Thymus (tissue), 11 donors: ENCODE data around the gene RAB15. TPM values are rescaled to one million over a fixed set of nuclear protein-coding genes. Genes with fewer than 3 reads are reported as not detected.

Experiments
- DNase-seq, 9 donors: peaks; one replicate each; pipeline ENCODE4 v3.0.0-alpha.2; 2013; ENCODE audit warnings: low spot score in 9 of 9, low read depth in 6 of 9, missing footprints in 1 of 9
- H3K27ac ChIP-seq, 2 donors: one replicate each; pipeline ENCODE4 v1.5.1; 2013; ENCODE audit warnings: control low read depth in 1 of 2, low read depth in 1 of 2, low read length in 1 of 2, mild to moderate bottlenecking in 1 of 2, moderate library complexity in 1 of 2
- H3K27me3 ChIP-seq, 2 donors: one replicate each; pipeline ENCODE4 v1.5.1; 2013; ENCODE audit warnings: low read length in 1 of 2; ENCODE audit not compliant: control insufficient read depth in 2 of 2, insufficient read depth in 1 of 2
- H3K36me3 ChIP-seq, 2 donors: one replicate each; pipeline ENCODE4 v1.5.1; 2013; ENCODE audit warnings: low read length in 1 of 2, mild to moderate bottlenecking in 1 of 2, moderate library complexity in 1 of 2; ENCODE audit not compliant: control insufficient read depth in 2 of 2, insufficient read depth in 2 of 2
- H3K4me1 ChIP-seq, 2 donors: one replicate each; pipeline ENCODE4 v1.5.1; 2013; ENCODE audit warnings: low read length in 2 of 2; ENCODE audit not compliant: control insufficient read depth in 2 of 2, insufficient read depth in 2 of 2
- H3K4me3 ChIP-seq, 2 donors: one replicate each; pipeline ENCODE4 v1.5.1; 2013; ENCODE audit warnings: low read length in 2 of 2, control low read depth in 1 of 2, mild to moderate bottlenecking in 1 of 2
- H3K9me3 ChIP-seq, 2 donors: one replicate each; pipeline ENCODE4 v1.5.1; 2013; ENCODE audit warnings: low read length in 1 of 2, mild to moderate bottlenecking in 1 of 2; ENCODE audit not compliant: control insufficient read depth in 2 of 2, insufficient read depth in 1 of 2
- WGBS: extraction: QIAGEN DNeasy Blood & Tissue Kit; methylation state at CpG from one replicate; pipeline ENCODE4 v1.1.7; 2013; 5-methylcytosine and 5-hydroxymethylcytosine counted together
- polyA plus RNA-seq: library from polyadenylated mRNA; stranded (reverse); fragments of 200-250 nt; gene quantifications from one replicate; pipeline ENCODE4 v1.2.3, GENCODE V29; 2013
- total RNA-seq: library from RNA; stranded (reverse); fragments of 120-200 nt; gene quantifications from one replicate; pipeline ENCODE4 v1.2.4, GENCODE V29; 2013
- donor health status: healthy.

The RAB15 gene
- total and polyA plus RNA-seq, 2 donors = 6.8 to 8.8 TPM

GRCh38 chr14:64937821-64938193, 34.3 kb downstream of the RAB15 start:
- H3K4me3 ChIP-seq = no peak overlapping the region
- no peaks in the 10 kb centered on the region for H3K27me3 ChIP-seq
- H3K27ac ChIP-seq = no peak overlapping the region
- H3K4me1 ChIP-seq = peaks cover 0 to 7% of the 10 kb centered on the region in 2 donors
- 91% methylated on average over 1 of the region's 1 CpG for WGBS
- DNase-seq = no peak
- H3K9me3 ChIP-seq = no peaks in the 10 kb centered on the region
- H3K36me3 ChIP-seq = peaks cover 44 to 48% of the 10 kb centered on the region in 2 donors

GRCh38 chr14:64937171-64937820, 34.8 kb downstream of the RAB15 start:
- DNase-seq = no peak
- Histone ChIP-seq H3K4me1 (peaks cover 0 to 7% of the 10 kb centered on the region in 2 donors), H3K36me3 (peaks cover 42 to 53% of the 10 kb centered on the region in 2 donors), H3K9me3 (no peaks in the 10 kb centered on the region), H3K4me3 (no peak overlapping the region), H3K27me3 (no peaks in the 10 kb centered on the region), H3K27ac (peak overlapping the region in 1 of 2 donors; percentile 38)
- WGBS = 92% methylated on average over 1 of the region's 1 CpG

- Histone ChIP-seq H3K27me3 (no peaks in the 10 kb centered on the region), H3K4me1 (peaks cover 0 to 7% of the 10 kb centered on the region in 2 donors), H3K36me3 (peaks cover 33 to 65% of the 10 kb centered on the region in 2 donors), H3K9me3 (no peaks in the 10 kb centered on the region), H3K27ac (no peak overlapping the region), H3K4me3 (no peak overlapping the region)
- no peak for DNase-seq
- 83% methylated on average over 2 of the region's 2 CpGs for WGBS
Observed at GRCh38 chr14:64935508-64935907, 36.6 kb downstream of the RAB15 start.

GRCh38 chr14:64934338-64934929, 37.7 kb downstream of the RAB15 start:
- H3K4me1 ChIP-seq = peaks cover 5 to 14% of the 10 kb centered on the region in 2 donors
- H3K9me3 ChIP-seq = no peaks in the 10 kb centered on the region
- H3K27me3 ChIP-seq = no peaks in the 10 kb centered on the region
- WGBS = 91% methylated on average over 1 of the region's 1 CpG
- no peak overlapping the region for H3K27ac ChIP-seq
- no peak for DNase-seq
- no peak overlapping the region for H3K4me3 ChIP-seq
- H3K36me3 ChIP-seq = peaks cover 29 to 68% of the 10 kb centered on the region in 2 donors

GRCh38 chr14:64932231-64932630, 39.9 kb downstream of the RAB15 start:
- Histone ChIP-seq H3K9me3 (no peaks in the 10 kb centered on the region), H3K27me3 (no peaks in the 10 kb centered on the region), H3K4me1 (peaks cover 16 to 23% of the 10 kb centered on the region in 2 donors), H3K27ac (no peak overlapping the region), H3K4me3 (no peak overlapping the region), H3K36me3 (peaks cover 27 to 70% of the 10 kb centered on the region in 2 donors)
- DNase-seq = no peak

- DNase-seq = no peak
- 98% methylated on average over 2 of the region's 2 CpGs for WGBS
- Histone ChIP-seq H3K27me3 (no peaks in the 10 kb centered on the region), H3K9me3 (no peaks in the 10 kb centered on the region), H3K4me1 (peaks cover 16 to 20% of the 10 kb centered on the region in 2 donors), H3K27ac (no peak overlapping the region), H3K36me3 (peaks cover 32 to 76% of the 10 kb centered on the region in 2 donors), H3K4me3 (no peak overlapping the region)
Observed at GRCh38 chr14:64931123-64931522, 41.0 kb downstream of the RAB15 start.

GRCh38 chr14:64930085-64930843, 41.9 kb downstream of the RAB15 start:
- no peaks in the 10 kb centered on the region for H3K27me3 ChIP-seq
- 98% methylated on average over 3 of the region's 3 CpGs for WGBS
- no peak for DNase-seq
- no peak overlapping the region for H3K4me3 ChIP-seq
- H3K27ac ChIP-seq = peak overlapping the region; percentile 70 to 95
- H3K36me3 ChIP-seq = peaks cover 35 to 77% of the 10 kb centered on the region in 2 donors
- H3K4me1 ChIP-seq = peaks cover 16 to 20% of the 10 kb centered on the region in 2 donors
- no peaks in the 10 kb centered on the region for H3K9me3 ChIP-seq

GRCh38 chr14:64929014-64929359, 43.1 kb downstream of the RAB15 start:
- H3K9me3 ChIP-seq = no peaks in the 10 kb centered on the region
- 86% methylated on average over 3 of the region's 3 CpGs for WGBS
- DNase-seq = no peak
- H3K27me3 ChIP-seq = no peaks in the 10 kb centered on the region
- peak overlapping the region; percentile 94 to 95 for H3K27ac ChIP-seq
- H3K4me1 ChIP-seq = peaks cover 16 to 20% of the 10 kb centered on the region in 2 donors
- H3K36me3 ChIP-seq = peaks cover 37 to 78% of the 10 kb centered on the region in 2 donors
- H3K4me3 ChIP-seq = peak overlapping the region in 1 of 2 donors; percentile 9
